HAP-1 (cell line): ENCODE measurements around the gene FHOD3.
A peak's percentile ranks its signal among the peaks of the same experiment; 100 is the strongest.

Source experiments
- DNase-seq, 2 experiments: peaks; one replicate each; pipeline ENCODE4 v3.0.0-alpha.2; 2016 to 2020; ENCODE audit warnings: low spot score in 2 of 2
- H3K27me3 ChIP-seq: fragments of 250-450 bp; sonication (Bioruptor Pico); 2 replicates; pipeline ENCODE4 v1.5.1; 2020; ENCODE audit warnings: low read depth, mild to moderate bottlenecking, moderate library complexity
- H3K36me3 ChIP-seq: fragments of 250-450 bp; sonication (Bioruptor Pico); replicated peaks from 2 replicates; pipeline ENCODE4 v1.5.1; 2020; ENCODE audit warnings: mild to moderate bottlenecking
- H3K4me1 ChIP-seq: fragments of 250-450 bp; sonication (Bioruptor Pico); 2 replicates; pipeline ENCODE4 v1.5.1; 2020; ENCODE audit warnings: mild to moderate bottlenecking
- H3K4me3 ChIP-seq: fragments of 250-450 bp; sonication (Bioruptor Pico); 2 replicates; pipeline ENCODE4 v1.5.1; 2020; ENCODE audit warnings: mild to moderate bottlenecking, moderate library complexity
- H3K9me3 ChIP-seq: fragments of 250-450 bp; sonication (Bioruptor Pico); 2 replicates; pipeline ENCODE4 v1.5.1; 2020; ENCODE audit warnings: mild to moderate bottlenecking, moderate library complexity
- in situ Hi-C: fragments of 300-500 bp; cut with MboI; formaldehyde crosslinking; loops from 3 replicates; pipeline ENCODE4 v1.14.3; 2020; ENCODE audit warnings: low sequenced_read_pairs, inconsistent platforms, mixed read lengths

Gene FHOD3

DNA sequence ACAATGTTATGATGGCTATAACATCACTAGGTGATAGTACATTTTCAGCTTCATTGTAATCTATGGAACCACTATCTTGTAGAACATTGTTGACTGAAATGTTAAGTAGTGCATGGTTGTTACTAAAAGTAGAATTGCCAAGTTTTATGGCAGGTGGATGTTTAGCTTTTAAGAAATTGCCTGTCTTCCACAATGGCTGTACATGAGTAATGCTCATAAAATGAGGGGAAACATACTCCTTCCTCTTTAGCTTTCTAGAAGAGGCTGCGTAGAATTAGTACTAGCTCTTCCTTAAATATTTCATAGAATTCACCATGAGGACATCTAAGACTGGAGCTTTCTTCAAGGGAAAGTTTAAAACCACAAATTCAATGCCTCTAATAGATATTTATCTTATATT is 370.3 kb downstream of the FHOD3 start:
- Histone ChIP-seq H3K4me1 (peaks cover 5% of the 10 kb centered on the region), H3K36me3 (no peaks in the 10 kb centered on the region), H3K4me3 (no peak overlapping the region), H3K27me3 (no peaks in the 10 kb centered on the region), H3K9me3 (no peaks in the 10 kb centered on the region)
- in situ Hi-C loops = no loop called here
- DNase-seq = no peak

DNA sequence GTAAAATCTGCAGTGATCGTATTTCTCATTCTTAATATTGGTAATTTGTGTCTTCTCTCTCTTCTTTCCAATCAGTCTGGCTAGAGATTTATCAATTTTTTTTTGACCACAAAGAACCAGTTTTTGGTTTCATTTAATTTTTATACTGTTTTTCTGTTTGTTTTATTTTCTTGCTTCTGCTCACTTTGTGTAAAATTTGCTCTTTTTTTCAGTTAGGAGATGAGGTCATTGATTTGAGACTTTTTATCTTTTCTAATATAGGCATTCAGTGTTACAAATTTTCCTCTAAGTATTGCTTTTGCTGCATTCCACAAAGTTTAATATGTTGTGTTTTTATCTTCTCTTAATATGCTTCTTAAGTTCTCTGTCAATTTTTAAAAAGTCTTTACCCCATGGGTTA is 370.8 kb downstream of the FHOD3 start:
- H3K27me3 ChIP-seq = no peaks in the 10 kb centered on the region
- DNase-seq = no peak
- H3K4me1 ChIP-seq = peaks cover 7% of the 10 kb centered on the region
- H3K4me3 ChIP-seq = no peak overlapping the region
- H3K36me3 ChIP-seq = no peaks in the 10 kb centered on the region
- no peaks in the 10 kb centered on the region for H3K9me3 ChIP-seq
- in situ Hi-C loops = no loop called here

GRCh38 chr18:36672437-36673344 is 375.2 kb downstream of the FHOD3 start:
- peak in 1 of 2 experiments; percentile 4 for DNase-seq
- Histone ChIP-seq H3K9me3 (peaks cover 3% of the 10 kb centered on the region; the same call in 1 of the 2 replicates), H3K4me3 (no peak overlapping the region), H3K36me3 (no peaks in the 10 kb centered on the region), H3K27me3 (no peaks in the 10 kb centered on the region), H3K4me1 (peaks cover 7% of the 10 kb centered on the region)
- in situ Hi-C loops = no loop called here

GRCh38 chr18:36673452-36673851 is 375.9 kb downstream of the FHOD3 start:
- in situ Hi-C loops = no loop called here
- Histone ChIP-seq H3K4me1 (peaks cover 7% of the 10 kb centered on the region), H3K9me3 (peaks cover 3% of the 10 kb centered on the region; the same call in 1 of the 2 replicates), H3K36me3 (no peaks in the 10 kb centered on the region), H3K4me3 (no peak overlapping the region), H3K27me3 (no peaks in the 10 kb centered on the region)
- no peak for DNase-seq

DNA sequence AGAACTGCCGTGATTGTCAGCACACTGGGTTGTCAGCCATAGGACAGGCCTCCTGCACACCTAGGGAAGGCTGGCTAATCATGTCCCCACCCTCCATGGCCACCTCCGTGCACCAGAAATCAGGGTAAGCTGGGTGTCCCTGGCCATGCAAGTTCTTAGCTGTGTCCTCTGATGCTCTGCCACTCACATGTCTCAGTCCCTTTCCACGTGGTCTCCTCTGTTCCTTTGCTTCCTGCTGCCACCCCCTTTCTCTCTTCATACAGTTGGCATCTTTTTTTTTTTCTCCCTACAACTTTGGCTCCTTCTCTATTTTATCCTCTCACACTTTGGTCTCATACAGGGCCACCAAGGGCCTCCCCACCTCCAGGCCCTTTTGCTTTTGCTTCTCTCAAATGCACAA is 377.6 kb downstream of the FHOD3 start:
- Histone ChIP-seq H3K36me3 (no peaks in the 10 kb centered on the region), H3K27me3 (no peaks in the 10 kb centered on the region), H3K4me1 (peaks cover 7% of the 10 kb centered on the region), H3K4me3 (no peak overlapping the region), H3K9me3 (peaks cover 3% of the 10 kb centered on the region; the same call in 1 of the 2 replicates)
- in situ Hi-C loops = no loop called here
- no peak for DNase-seq

DNA sequence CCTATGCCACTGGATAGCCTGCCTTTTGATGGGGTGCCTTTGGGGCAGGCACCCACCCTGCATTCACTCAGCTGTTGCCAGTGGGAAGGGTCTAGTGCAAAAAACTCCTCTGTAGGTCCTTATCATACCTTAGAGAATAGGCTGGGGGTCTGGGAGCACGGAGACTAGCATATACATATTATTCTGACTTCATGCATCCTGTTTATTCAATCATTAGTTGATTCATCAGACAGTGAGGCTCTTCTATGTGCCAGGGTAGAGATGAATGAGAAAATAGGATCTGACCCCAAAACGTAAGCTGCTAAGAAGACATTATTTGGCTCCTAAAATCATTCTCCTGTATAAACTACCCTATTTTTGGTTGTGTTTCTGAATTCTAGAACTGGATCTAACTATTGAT is 378.0 kb downstream of the FHOD3 start:
- Histone ChIP-seq H3K27me3 (no peaks in the 10 kb centered on the region), H3K9me3 (peaks cover 3% of the 10 kb centered on the region; the same call in 1 of the 2 replicates), H3K4me3 (no peak overlapping the region), H3K36me3 (no peaks in the 10 kb centered on the region), H3K4me1 (peaks cover 7% of the 10 kb centered on the region)
- in situ Hi-C loops = no loop called here
- no peak for DNase-seq

DNA sequence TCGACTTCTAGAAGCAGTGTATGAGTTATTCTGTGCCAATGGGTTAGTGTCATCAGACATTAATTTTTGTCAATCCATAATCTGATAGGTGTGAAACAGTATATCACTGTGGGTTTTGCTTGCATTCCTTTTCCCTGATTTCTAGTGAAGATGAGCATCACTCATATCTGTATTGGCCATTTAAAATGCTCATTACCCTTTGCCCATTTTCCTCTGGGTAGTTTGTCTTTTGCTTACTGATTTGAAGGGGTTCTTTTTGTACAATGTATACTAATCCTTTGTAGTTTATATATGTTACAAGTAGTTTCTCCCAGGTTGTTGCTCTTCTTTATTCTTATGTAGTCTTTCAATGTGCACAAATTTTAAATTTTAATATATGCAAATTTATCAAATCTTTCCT is 379.1 kb downstream of the FHOD3 start:
- Histone ChIP-seq H3K9me3 (peaks cover 3% of the 10 kb centered on the region; the same call in 1 of the 2 replicates), H3K27me3 (no peaks in the 10 kb centered on the region), H3K4me3 (no peak overlapping the region), H3K36me3 (no peaks in the 10 kb centered on the region), H3K4me1 (peaks cover 7% of the 10 kb centered on the region)
- in situ Hi-C loops = no loop called here
- DNase-seq = no peak

- Histone ChIP-seq H3K4me3 (no peak overlapping the region), H3K4me1 (no peaks in the 10 kb centered on the region), H3K9me3 (peaks cover 6% of the 10 kb centered on the region; the same call in 1 of the 2 replicates), H3K27me3 (no peaks in the 10 kb centered on the region), H3K36me3 (no peaks in the 10 kb centered on the region)
- in situ Hi-C loops = no loop called here
- DNase-seq = no peak
Measured at GRCh38 chr18:36680042-36680441, 382.5 kb downstream of the FHOD3 start.

GRCh38 chr18:36685580-36685979 is 388.1 kb downstream of the FHOD3 start:
- Histone ChIP-seq H3K36me3 (no peaks in the 10 kb centered on the region), H3K9me3 (0 out of 2 replicates have a peak, but pooled peaks cover 2% of the 10 kb centered on the region), H3K4me1 (no peaks in the 10 kb centered on the region), H3K4me3 (no peak overlapping the region), H3K27me3 (no peaks in the 10 kb centered on the region)
- in situ Hi-C loops = no loop called here
- no peak for DNase-seq

DNA sequence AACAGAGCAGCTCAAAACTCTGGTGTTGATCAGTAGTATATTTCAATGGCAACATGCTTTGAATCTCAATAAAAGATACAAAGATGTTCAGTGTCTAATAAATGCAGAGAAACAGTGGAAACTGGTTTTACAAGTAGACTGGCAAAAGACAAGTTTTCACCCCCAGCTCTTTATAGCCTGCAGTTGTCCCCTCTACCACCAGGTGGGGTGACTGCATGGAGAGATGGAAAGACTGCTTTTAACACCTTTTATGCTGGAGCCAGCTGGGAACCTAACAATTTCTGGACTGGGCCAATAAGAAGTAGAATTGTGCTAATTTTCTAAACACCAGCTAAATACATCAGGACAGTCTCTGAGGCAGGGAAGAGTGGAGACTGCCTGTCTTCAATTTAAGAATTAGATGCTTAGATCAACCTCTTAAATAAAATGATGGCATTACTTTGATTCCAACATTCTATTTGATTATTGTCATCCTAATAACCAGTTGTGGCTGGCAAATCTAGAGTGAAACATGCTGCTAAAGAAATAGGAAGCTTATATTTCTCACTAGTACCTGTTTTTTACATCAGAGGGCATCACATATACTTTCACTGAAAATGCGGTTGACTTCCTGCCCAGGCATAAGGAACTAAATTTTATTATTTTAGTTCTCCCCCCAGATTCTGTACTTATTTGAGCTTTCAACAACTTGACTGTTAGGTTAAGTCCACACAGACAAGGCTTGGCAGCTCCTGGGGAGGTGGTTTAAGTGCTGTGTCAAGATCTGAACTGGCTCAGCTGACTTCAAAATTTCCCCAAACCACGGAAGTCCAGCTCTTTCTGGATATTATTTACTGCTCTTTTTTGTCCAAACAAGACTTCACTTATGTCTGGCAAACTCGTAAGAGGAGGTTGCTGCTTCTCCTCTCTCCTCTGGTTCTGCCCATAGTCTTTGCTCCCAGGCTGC is 390.8 kb downstream of the FHOD3 start:
- no peak overlapping the region for H3K4me3 ChIP-seq
- no peaks in the 10 kb centered on the region for H3K27me3 ChIP-seq
- 0 out of 2 replicates have a peak, but pooled peaks cover 2% of the 10 kb centered on the region for H3K9me3 ChIP-seq
- in situ Hi-C loops = no loop called here
- H3K36me3 ChIP-seq = no peaks in the 10 kb centered on the region
- peak; percentile 55 to 82 for DNase-seq
- H3K4me1 ChIP-seq = no peaks in the 10 kb centered on the region

DNA sequence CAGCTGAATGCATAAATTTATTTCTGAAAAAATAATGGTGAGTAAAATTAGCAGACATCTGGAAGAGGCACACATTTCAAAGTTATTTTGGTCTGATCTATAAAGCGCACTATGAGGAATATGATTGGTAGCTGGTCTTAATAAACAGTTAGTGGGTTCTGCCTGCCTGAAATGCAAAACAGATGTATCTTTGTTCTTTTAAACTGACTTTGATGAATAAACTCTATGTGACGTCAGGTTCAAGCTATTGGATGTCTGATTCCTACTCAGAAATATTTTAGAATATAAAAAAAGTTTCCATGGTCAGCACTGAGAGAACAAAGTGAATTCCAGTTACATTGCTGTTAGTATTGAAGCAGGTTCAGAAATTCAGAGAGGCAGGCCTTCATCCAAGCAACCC is 394.9 kb downstream of the FHOD3 start:
- H3K4me3 ChIP-seq = no peak overlapping the region
- H3K36me3 ChIP-seq = no peaks in the 10 kb centered on the region
- no peaks in the 10 kb centered on the region for H3K9me3 ChIP-seq
- no peak for DNase-seq
- no peaks in the 10 kb centered on the region for H3K27me3 ChIP-seq
- no peaks in the 10 kb centered on the region for H3K4me1 ChIP-seq
- in situ Hi-C loops = no loop called here

DNA sequence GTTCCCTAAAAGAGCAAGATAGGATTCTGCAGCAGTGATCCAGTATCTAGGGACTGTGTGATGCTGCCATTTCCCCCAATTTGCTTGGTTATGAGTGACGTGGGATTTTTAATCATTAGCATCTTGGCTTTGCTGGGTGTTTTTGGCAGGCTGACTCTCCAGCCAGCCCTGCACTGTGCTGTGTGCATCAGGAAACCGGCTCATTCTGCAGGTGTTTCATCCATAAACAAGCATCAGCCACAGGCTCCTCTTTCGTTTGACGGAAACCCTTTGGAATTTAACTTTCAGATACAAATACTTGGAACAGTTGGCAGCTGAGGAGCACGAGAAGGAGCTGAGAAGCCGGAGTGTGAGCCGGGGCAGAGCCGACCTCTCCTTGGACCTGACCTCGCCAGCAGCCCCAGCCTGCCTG is 395.4 kb downstream of the FHOD3 start:
- no peaks in the 10 kb centered on the region for H3K4me1 ChIP-seq
- no peak for DNase-seq
- in situ Hi-C loops = no loop called here
- H3K9me3 ChIP-seq = no peaks in the 10 kb centered on the region
- no peaks in the 10 kb centered on the region for H3K36me3 ChIP-seq
- H3K27me3 ChIP-seq = no peaks in the 10 kb centered on the region
- H3K4me3 ChIP-seq = no peak overlapping the region

- no peak for DNase-seq
- Histone ChIP-seq H3K36me3 (no peaks in the 10 kb centered on the region), H3K4me3 (no peak overlapping the region), H3K27me3 (no peaks in the 10 kb centered on the region), H3K4me1 (no peaks in the 10 kb centered on the region), H3K9me3 (no peaks in the 10 kb centered on the region)
- in situ Hi-C loops = no loop called here
Measured at GRCh38 chr18:36693931-36694620, 396.6 kb downstream of the FHOD3 start.
